ENCODE data around the gene SH3PXD2A.

DNA sequence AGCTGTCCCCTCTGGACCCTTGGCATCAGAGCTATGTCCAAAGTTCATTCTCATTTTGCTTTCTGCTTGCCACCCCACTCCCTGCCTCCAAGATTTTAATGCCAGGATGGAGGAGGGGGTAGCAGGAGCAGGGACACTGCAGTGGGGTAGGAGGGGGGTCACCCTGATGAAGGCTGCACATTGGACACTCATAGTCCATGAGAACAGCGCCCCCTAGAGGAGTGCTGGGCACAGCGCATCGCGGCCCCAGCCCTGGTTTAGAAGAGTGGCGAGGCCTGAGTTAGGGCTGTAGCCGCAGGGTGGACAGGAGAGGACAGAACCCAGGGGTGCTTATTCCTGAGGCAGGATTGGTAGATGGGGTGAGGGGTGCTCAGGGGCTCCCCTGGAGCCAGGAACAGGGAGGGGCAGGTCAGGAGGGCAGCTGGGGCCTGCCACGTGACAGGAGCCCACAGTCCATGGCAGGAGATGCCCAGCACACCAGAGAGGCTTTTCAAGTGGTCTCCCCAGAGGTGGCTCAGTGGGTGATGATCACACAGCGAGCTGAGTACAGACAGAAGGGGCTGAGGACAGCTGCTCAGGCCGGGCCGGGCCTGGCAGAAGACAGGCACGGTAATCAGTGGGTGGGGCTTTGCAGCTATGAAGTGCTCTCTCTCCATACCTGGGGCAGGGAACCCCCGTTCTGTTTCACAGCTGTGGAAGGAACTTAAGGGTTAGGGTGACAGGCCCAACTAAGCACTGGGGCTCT, 290.4 kb downstream of the SH3PXD2A start:
- TF ChIP-seq, protein P1, sequence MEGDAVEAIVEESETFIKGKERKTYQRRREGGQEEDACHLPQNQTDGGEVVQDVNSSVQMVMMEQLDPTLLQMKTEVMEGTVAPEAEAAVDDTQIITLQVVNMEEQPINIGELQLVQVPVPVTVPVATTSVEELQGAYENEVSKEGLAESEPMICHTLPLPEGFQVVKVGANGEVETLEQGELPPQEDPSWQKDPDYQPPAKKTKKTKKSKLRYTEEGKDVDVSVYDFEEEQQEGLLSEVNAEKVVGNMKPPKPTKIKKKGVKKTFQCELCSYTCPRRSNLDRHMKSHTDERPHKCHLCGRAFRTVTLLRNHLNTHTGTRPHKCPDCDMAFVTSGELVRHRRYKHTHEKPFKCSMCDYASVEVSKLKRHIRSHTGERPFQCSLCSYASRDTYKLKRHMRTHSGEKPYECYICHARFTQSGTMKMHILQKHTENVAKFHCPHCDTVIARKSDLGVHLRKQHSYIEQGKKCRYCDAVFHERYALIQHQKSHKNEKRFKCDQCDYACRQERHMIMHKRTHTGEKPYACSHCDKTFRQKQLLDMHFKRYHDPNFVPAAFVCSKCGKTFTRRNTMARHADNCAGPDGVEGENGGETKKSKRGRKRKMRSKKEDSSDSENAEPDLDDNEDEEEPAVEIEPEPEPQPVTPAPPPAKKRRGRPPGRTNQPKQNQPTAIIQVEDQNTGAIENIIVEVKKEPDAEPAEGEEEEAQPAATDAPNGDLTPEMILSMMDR (IDR thresholded peaks at IDR 0.05) = peak in 1 of 4 experiments; percentile 44
- TF ChIP-seq EP300 (IDR thresholded peaks at IDR 0.05) = no peak
- TF ChIP-seq POLR2AphosphoS5 (IDR thresholded peaks at IDR 0.05) = no peak
- TF ChIP-seq POLR2A (IDR thresholded peaks at IDR 0.05) = no peak

Measured in sigmoid colon (tissue), 4 donors.